Liver (tissue), 3 donors: ENCODE measurements around the gene ABCC11.
"Not testable (repeated sequence)": the region's sequence is repeated elsewhere in the genome, so short reads cannot be mapped to it uniquely, and the experiment has no call there.

Source experiments
- JUND ChIP-seq, 2 donors: IDR thresholded peaks; 2 replicates each; pipeline ENCODE4 v1.6.1; 2016; ENCODE audit warnings: antibody characterized with exemption in 2 of 2
- RAD21 ChIP-seq, 2 donors: IDR thresholded peaks; 2 replicates each; pipeline ENCODE4 v1.6.1; 2016; ENCODE audit warnings: antibody characterized with exemption in 2 of 2, mild to moderate bottlenecking in 2 of 2
- YY1 ChIP-seq: IDR thresholded peaks from 2 replicates; pipeline ENCODE4 v1.6.1; 2016; ENCODE audit warnings: antibody characterized with exemption, mild to moderate bottlenecking
- TF ChIP-seq, protein P1 (sequence below): IDR thresholded peaks from 2 replicates; pipeline ENCODE4 v1.6.1; 2016; ENCODE audit warnings: antibody characterized with exemption
- TF ChIP-seq, protein P2 (sequence below): fragments of 150-350 bp; IDR thresholded peaks from 2 replicates; pipeline ENCODE4 v1.5.1; 2017; ENCODE audit warnings: improper control_type of control experiment, low read depth, low read length; ENCODE audit not compliant: missing input control
- donor health status: healthy.
- donor health status: healthy.

DNA sequence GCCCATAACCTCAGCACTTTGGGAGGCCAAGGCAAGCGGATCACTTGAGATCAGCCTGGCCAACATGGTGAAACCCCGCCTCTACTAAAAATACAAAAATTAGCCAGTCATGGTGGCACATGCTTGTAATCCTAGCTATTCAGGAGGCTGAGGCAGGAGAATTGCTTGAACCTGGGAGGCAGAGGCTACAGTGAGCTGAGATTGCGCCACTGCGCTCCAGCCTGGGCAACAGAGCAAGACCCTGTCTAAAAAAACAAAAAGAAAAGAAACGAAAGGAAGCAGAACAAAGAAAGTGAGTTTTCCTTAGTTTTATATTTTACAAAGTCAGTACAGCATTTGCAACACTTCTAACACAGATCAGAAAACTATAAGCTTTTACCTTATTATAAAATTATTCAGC, 80.7 kb downstream of the ABCC11 start:
- TF ChIP-seq RAD21 (IDR thresholded peaks at IDR 0.05); JUND (IDR thresholded peaks at IDR 0.05); YY1: not testable (repeated sequence)
- TF ChIP-seq, protein P1, sequence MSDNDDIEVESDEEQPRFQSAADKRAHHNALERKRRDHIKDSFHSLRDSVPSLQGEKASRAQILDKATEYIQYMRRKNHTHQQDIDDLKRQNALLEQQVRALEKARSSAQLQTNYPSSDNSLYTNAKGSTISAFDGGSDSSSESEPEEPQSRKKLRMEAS, result not testable (repeated sequence)
- TF ChIP-seq, protein P2, sequence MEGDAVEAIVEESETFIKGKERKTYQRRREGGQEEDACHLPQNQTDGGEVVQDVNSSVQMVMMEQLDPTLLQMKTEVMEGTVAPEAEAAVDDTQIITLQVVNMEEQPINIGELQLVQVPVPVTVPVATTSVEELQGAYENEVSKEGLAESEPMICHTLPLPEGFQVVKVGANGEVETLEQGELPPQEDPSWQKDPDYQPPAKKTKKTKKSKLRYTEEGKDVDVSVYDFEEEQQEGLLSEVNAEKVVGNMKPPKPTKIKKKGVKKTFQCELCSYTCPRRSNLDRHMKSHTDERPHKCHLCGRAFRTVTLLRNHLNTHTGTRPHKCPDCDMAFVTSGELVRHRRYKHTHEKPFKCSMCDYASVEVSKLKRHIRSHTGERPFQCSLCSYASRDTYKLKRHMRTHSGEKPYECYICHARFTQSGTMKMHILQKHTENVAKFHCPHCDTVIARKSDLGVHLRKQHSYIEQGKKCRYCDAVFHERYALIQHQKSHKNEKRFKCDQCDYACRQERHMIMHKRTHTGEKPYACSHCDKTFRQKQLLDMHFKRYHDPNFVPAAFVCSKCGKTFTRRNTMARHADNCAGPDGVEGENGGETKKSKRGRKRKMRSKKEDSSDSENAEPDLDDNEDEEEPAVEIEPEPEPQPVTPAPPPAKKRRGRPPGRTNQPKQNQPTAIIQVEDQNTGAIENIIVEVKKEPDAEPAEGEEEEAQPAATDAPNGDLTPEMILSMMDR, result not testable (repeated sequence)
